Ovary (tissue), 9 donors: ENCODE results near the gene RBM7. TPM values are rescaled to one million over a fixed set of nuclear protein-coding genes. Genes with fewer than 3 reads are reported as not detected.
A peak's percentile ranks its signal among the peaks of the same experiment; 100 is the strongest.

Source experiments
- DNase-seq, 5 donors: peaks; one replicate each; pipeline ENCODE4 v3.0.0-alpha.2; 2019 to 2020
- H3K27ac ChIP-seq, 2 donors: fragments of 200-600 bp; one replicate each; pipeline versions ENCODE4 v1.5.1 to v1.8.0; 2019 to 2022
- H3K27me3 ChIP-seq: fragments of 200-600 bp; one replicate; pipeline ENCODE4 v1.8.0; 2022
- H3K36me3 ChIP-seq: fragments of 200-600 bp; sonication (generic); one replicate; pipeline ENCODE4 v1.5.1; 2019
- H3K4me1 ChIP-seq: one replicate; pipeline ENCODE4 v1.8.1; 2013; ENCODE audit warnings: mild to moderate bottlenecking, moderate library complexity; ENCODE audit not compliant: insufficient read depth
- H3K4me3 ChIP-seq: fragments of 200-600 bp; sonication (generic); one replicate; pipeline ENCODE4 v1.5.1; 2017
- H3K9me3 ChIP-seq, 2 donors: fragments of 200-600 bp in 1 of 2; sonication (generic) in 1 of 2; one replicate each; pipeline versions ENCODE4 v1.5.1 to v1.8.1; 2013 to 2019; ENCODE audit warnings: mild to moderate bottlenecking in 1 of 2, moderate library complexity in 1 of 2
- CTCF ChIP-seq, 3 donors: fragments of 450-650 bp in 2 of 3; fragments of 200-600 bp in 1 of 3; IDR thresholded peaks; one replicate each; pipeline versions ENCODE4 v1.5.1 to v1.8.0; 2016 to 2022; ENCODE audit warnings: antibody characterized with exemption in 3 of 3, mild to moderate bottlenecking in 1 of 3
- EP300 ChIP-seq: sonication (generic); formaldehyde crosslinking; IDR thresholded peaks from one replicate; pipeline ENCODE4 v1.6.1; 2017; ENCODE audit warnings: antibody characterized with exemption
- POLR2A ChIP-seq: fragments of 450-650 bp; IDR thresholded peaks from one replicate; pipeline ENCODE4 v1.6.1; 2017; ENCODE audit warnings: antibody characterized with exemption, mild to moderate bottlenecking, moderate library complexity
- WGBS, 3 donors: extraction: QIAGEN DNeasy Blood & Tissue Kit in 1 of 3; methylation state at CpG; one replicate each; pipeline versions ENCODE4 v1.1.5 to v1.1.7; 2013 to 2017; 5-methylcytosine and 5-hydroxymethylcytosine counted together
- intact Hi-C, 4 donors: fragments of 100-400 bp; cut with DNase I; formaldehyde crosslinking; loops; one replicate each; pipeline versions ENCODE4 v1.11.0 to v1.15.1; 2022 to 2023
- polyA plus RNA-seq, 2 donors: library from polyadenylated mRNA; stranded (reverse); fragments of 200-250 nt in 1 of 2; fragments of 350-450 nt in 1 of 2; fragmentation: Illumina TruSeq in 1 of 2; extraction: RNeasy Lipid Tissue Mini Kit (QIAGEN cat#74804) in 1 of 2; gene quantifications; one replicate each; pipeline ENCODE4 v1.2.3, GENCODE V29; 2013 to 2014
- total RNA-seq, 7 donors: library from RNA; depleted of rRNA in 2 of 7; stranded (reverse); fragments of >200 nt in 2 of 7; fragmentation: NEBNext Ultra II Directional in 3 of 7; extraction: Animal tissue kit (Norgen Biotek cat#: 25700) in 3 of 7; gene quantifications; one replicate each; pipeline versions ENCODE4 v1.1.0 to v1.2.4, GENCODE V29; 2016 to 2023
- donor health status: DM: no; HTN: no; CAD: no; lungs with moderate emphysema.
- donor health status: DM: no; HTN: no; CAD: no.
- donor health status: Bipolar disorder and iron deficiency.
- donor health status: DM: yes; HTN: yes; CAD: no.
- donor health status: DM: no; HTN: no; CAD: no.
- donor health status: DM: yes; HTN: yes; CAD: no.

Gene RBM7
- total and polyA plus RNA-seq, 9 donors = 21.1 to 41.3 (median 28.3) TPM

GRCh38 chr11:114386545-114386944 lies 13.9 kb upstream of the RBM7 start:
- TF ChIP-seq POLR2A = no peak
- TF ChIP-seq EP300 = no peak
- TF ChIP-seq CTCF (IDR thresholded peaks at IDR 0.05) = no peak
- no peaks in the 10 kb centered on the region for H3K9me3 ChIP-seq

GRCh38 chr11:114392735-114393667 lies 7.5 kb upstream of the RBM7 start:
- H3K4me3 ChIP-seq = no peak overlapping the region
- H3K9me3 ChIP-seq = no peaks in the 10 kb centered on the region
- no peaks in the 10 kb centered on the region for H3K36me3 ChIP-seq
- no peak overlapping the region for H3K27ac ChIP-seq
- peaks cover 1% of the 10 kb centered on the region for H3K4me1 ChIP-seq
- WGBS, 3 donors = 66 to 74% (median 68%) methylated on average over 4 of the region's 4 CpGs
- no peak for DNase-seq
- H3K27me3 ChIP-seq = no peaks in the 10 kb centered on the region
- TF ChIP-seq POLR2A = no peak
- no peak for TF ChIP-seq CTCF (IDR thresholded peaks at IDR 0.05)
- no peak for TF ChIP-seq EP300
- intact Hi-C loops = no loop called here

More at GRCh38 chr11:114386545-114386944, 13.9 kb upstream of the RBM7 start:
- Histone ChIP-seq H3K4me3 (no peak overlapping the region), H3K4me1 (no peaks in the 10 kb centered on the region), H3K27ac (no peak overlapping the region), H3K36me3 (no peaks in the 10 kb centered on the region), H3K27me3 (no peaks in the 10 kb centered on the region)
- intact Hi-C loops = no loop called here
- 27 to 48% (median 45%) methylated on average over 1 of the region's 1 CpG for WGBS, 3 donors
- no peak for DNase-seq

- Histone ChIP-seq H3K27me3 (no peaks in the 10 kb centered on the region), H3K4me1 (peaks cover 1% of the 10 kb centered on the region), H3K9me3 (no peaks in the 10 kb centered on the region), H3K27ac (no peak overlapping the region), H3K4me3 (no peak overlapping the region), H3K36me3 (no peaks in the 10 kb centered on the region)
- TF ChIP-seq EP300 = no peak
- no peak for TF ChIP-seq POLR2A
- intact Hi-C loops = no loop called here
- 39 to 57% (median 48%) methylated on average over 3 of the region's 3 CpGs for WGBS, 3 donors
- no peak for DNase-seq
Measured at GRCh38 chr11:114395736-114396135, 4.7 kb upstream of the RBM7 start.

GRCh38 chr11:114396916-114397315 lies 3.5 kb upstream of the RBM7 start:
- no peak overlapping the region for H3K4me3 ChIP-seq
- peaks cover 1% of the 10 kb centered on the region for H3K4me1 ChIP-seq
- peak overlapping the region in 1 of 2 donors; percentile 100 for H3K27ac ChIP-seq
- intact Hi-C loops = no loop called here
- H3K27me3 ChIP-seq = no peaks in the 10 kb centered on the region
- H3K9me3 ChIP-seq = no peaks in the 10 kb centered on the region
- no peak for DNase-seq
- TF ChIP-seq EP300 (no peak), CTCF (IDR thresholded peaks at IDR 0.05) (no peak), POLR2A (no peak)
- no peaks in the 10 kb centered on the region for H3K36me3 ChIP-seq

GRCh38 chr11:114397349-114397982 lies 3.0 kb upstream of the RBM7 start:
- WGBS, 3 donors = 53 to 55% (median 55%) methylated on average over 2 of the region's 2 CpGs
- DNase-seq = no peak

More at GRCh38 chr11:114397349-114397982, 3.0 kb upstream of the RBM7 start:
- H3K27ac ChIP-seq = peak overlapping the region in 1 of 2 donors; percentile 100
- H3K9me3 ChIP-seq = no peaks in the 10 kb centered on the region
- intact Hi-C loops = no loop called here
- peaks cover 1% of the 10 kb centered on the region for H3K4me1 ChIP-seq
- no peak for TF ChIP-seq CTCF (IDR thresholded peaks at IDR 0.05)
- no peak for TF ChIP-seq POLR2A
- no peak for TF ChIP-seq EP300
- H3K27me3 ChIP-seq = no peaks in the 10 kb centered on the region
- no peak overlapping the region for H3K4me3 ChIP-seq
- H3K36me3 ChIP-seq = no peaks in the 10 kb centered on the region
